K562 (cell line): Measurements from ENCODE around the gene MICOS13. TPM values are rescaled to one million over a fixed set of nuclear protein-coding genes. Genes with fewer than 3 reads are reported as not detected.
A peak's percentile ranks its signal among the peaks of the same experiment; 100 is the strongest.

Experiments used
- ATAC-seq: fragments of 200-7000 bp; cut with Tn5 transposase; 3 replicates; pipeline ENCODE4 v1.9.1; 2020; ENCODE audit warnings: moderate library complexity
- BruUV-seq: library from RNA; stranded (reverse); fragments of 400-500 nt; replicated peaks from 2 replicates; lab custom pipeline; 2021; lab: Mats Ljungman, UMichigan
- CTCF ChIA-PET: fragments of 300-600 bp; formaldehyde crosslinking; extraction: SDS; loops from one replicate; lab custom pipeline; 2021; ENCODE audit warnings: low intra/inter-chr PET ratio; lab: Yijun Ruan, JAX
- POLR2A ChIA-PET: fragments of 300-600, 350-650 bp; sonication (Branson Sonifier 250); formaldehyde crosslinking; extraction: SDS; loops from one replicate; lab custom pipeline; 2021; ENCODE audit warnings: antibody characterized with exemption, inconsistent platforms; lab: Yijun Ruan, JAX
- DNase-seq, 4 experiments: peaks; one replicate each; pipeline versions ENCODE4 v3.0.0 to v3.0.0-alpha.2; 2011 to 2018; ENCODE audit warnings: low spot score in 3 of 4, mixed read lengths in 3 of 4; ENCODE audit errors: extremely low read depth in 1 of 4
- FAIRE-seq: peaks from 2 replicates; lab custom pipeline; 2011; peaks lifted over from hg19 to GRCh38; lab: Jason Lieb, UNC
- H2AFZ ChIP-seq: 2 replicates; pipeline ENCODE4 v1.6.0; 2011; ENCODE audit warnings: low read depth, low read length, control low read depth, inconsistent platforms
- H3K27ac ChIP-seq: fragments of 200-600 bp; 3 replicates; pipeline ENCODE4 v1.8.0; 2011; ENCODE audit warnings: low read depth, mild to moderate bottlenecking, control low read depth, inconsistent platforms, low read length, moderate library complexity, mixed read lengths; ENCODE audit errors: extremely low read depth
- H3K27me3 ChIP-seq, 2 experiments: fragments of 300-600 bp in 1 of 2; 2 replicates in 1 of 2; 3 replicates in 1 of 2; pipeline versions ENCODE4 v1.6.0 to v1.8.0; 2011; ENCODE audit warnings: inconsistent platforms in 2 of 2, low read length in 2 of 2, mild to moderate bottlenecking in 1 of 2, mixed read lengths in 1 of 2, moderate library complexity in 1 of 2; ENCODE audit not compliant: control insufficient read depth in 2 of 2, insufficient read depth in 2 of 2
- H3K36me3 ChIP-seq: fragments of 300-600 bp; 3 replicates; pipeline ENCODE4 v1.8.0; 2011; ENCODE audit warnings: mild to moderate bottlenecking, low read length, inconsistent platforms; ENCODE audit not compliant: control insufficient read depth, insufficient read depth
- H3K4me1 ChIP-seq, 2 experiments: fragments of 200-600 bp in 1 of 2; replicated peaks in 1 of 2; 2 replicates in 1 of 2; 3 replicates in 1 of 2; pipeline versions ENCODE4 v1.5.1 to v1.8.0; 2011; ENCODE audit warnings: inconsistent platforms in 2 of 2, low read length in 2 of 2, mild to moderate bottlenecking in 1 of 2, mixed read lengths in 1 of 2, moderate library complexity in 1 of 2; ENCODE audit not compliant: control insufficient read depth in 2 of 2, insufficient read depth in 2 of 2
- H3K4me2 ChIP-seq: 2 replicates; pipeline ENCODE4 v1.6.1; 2011; ENCODE audit warnings: low read length, control low read depth, inconsistent platforms, mixed read lengths; ENCODE audit not compliant: insufficient read depth
- H3K4me3 ChIP-seq: fragments of 200-600 bp; sonication (generic), shearing (Covaris generic); 2 replicates; pipeline ENCODE4 v1.5.1; 2016; ENCODE audit warnings: control low read depth, inconsistent platforms
- H3K79me2 ChIP-seq: fragments of 200-600 bp; 3 replicates; pipeline ENCODE4 v1.8.0; 2011; ENCODE audit warnings: low read length, inconsistent platforms; ENCODE audit not compliant: control insufficient read depth, insufficient read depth
- H3K9ac ChIP-seq, 2 experiments: 2 replicates each; pipeline versions ENCODE4 v1.6.0 to v1.6.1; 2011; ENCODE audit warnings: low read depth in 2 of 2, low read length in 2 of 2, control low read depth in 1 of 2, inconsistent platforms in 1 of 2, mild to moderate bottlenecking in 1 of 2, mixed read lengths in 1 of 2; ENCODE audit not compliant: insufficient read depth in 1 of 2
- H3K9me1 ChIP-seq: one replicate; pipeline ENCODE4 v1.6.0; 2011; ENCODE audit warnings: inconsistent platforms, mild to moderate bottlenecking, low read length, moderate library complexity; ENCODE audit not compliant: control insufficient read depth, insufficient read depth
- H3K9me3 ChIP-seq: replicated peaks from 2 replicates; pipeline ENCODE4 v1.5.1; 2011; ENCODE audit warnings: low read depth, low read length, inconsistent platforms; ENCODE audit not compliant: control insufficient read depth, insufficient read depth
- H4K20me1 ChIP-seq: replicated peaks from 2 replicates; pipeline ENCODE4 v1.6.1; 2011; ENCODE audit warnings: low read length, inconsistent platforms, mixed read lengths; ENCODE audit not compliant: control insufficient read depth, insufficient read depth
- MBD2 ChIP-seq: sonication (generic); IDR thresholded peaks from 2 replicates; pipeline ENCODE4 v1.6.1; 2016; ENCODE audit warnings: low read depth, borderline replicate concordance
- POLR2G ChIP-seq: fragments of 200-400 bp; formaldehyde crosslinking; IDR thresholded peaks from 2 replicates; pipeline ENCODE4 v1.6.1; 2017; ENCODE audit warnings: low read depth, mild to moderate bottlenecking, antibody characterized with exemption, low read length, moderate library complexity
- RBFOX2 ChIP-seq: fragments of 200-400 bp; formaldehyde crosslinking; IDR thresholded peaks from 2 replicates; pipeline ENCODE4 v1.6.1; 2017; ENCODE audit warnings: low read depth, mild to moderate bottlenecking, low read length, moderate library complexity
- RFX5 ChIP-seq: IDR thresholded peaks from 2 replicates; pipeline ENCODE4 v1.6.1; 2011; ENCODE audit warnings: low read depth, mild to moderate bottlenecking, improper control_type of control experiment, low read length
- WHSC1 ChIP-seq: IDR thresholded peaks from one replicate; pipeline ENCODE4 v1.6.1; 2012; ENCODE audit warnings: low read length, control low read depth, inconsistent platforms
- ZNF282 ChIP-seq: sonication (generic); formaldehyde crosslinking; IDR thresholded peaks from 2 replicates; pipeline ENCODE4 v1.8.1; 2023; ENCODE audit warnings: missing genetic modification reagents
- WGBS: fragments of 100-300 bp; shearing (Covaris generic); methylation state at CpG from one replicate; pipeline ENCODE4 v1.1.6; 2016; ENCODE audit warnings: low coverage, mixed read lengths; ENCODE audit not compliant: insufficient coverage; ENCODE audit errors: missing lambda C conversion rate; 5-methylcytosine and 5-hydroxymethylcytosine counted together
- in situ Hi-C: fragments of 300-500 bp; cut with MboI; formaldehyde crosslinking; loops from 4 replicates; pipeline ENCODE4 v1.15.0; 2018; ENCODE audit warnings: inconsistent platforms, mixed read lengths
- intact Hi-C: fragments of 100-400 bp; cut with micrococcal nuclease; formaldehyde crosslinking; loops from 2 replicates; pipeline ENCODE4 v1.14.2; 2022
- polyA plus RNA-seq, 8 experiments: library from polyadenylated mRNA; depleted of rRNA in 4 of 8; stranded (reverse) in 5 of 8; unstranded in 3 of 8; fragments of >200 nt; fragmentation: Nextera tagmentation in 2 of 8; fragmentation: Illumina TruSeq in 1 of 8; extraction: Ambion mirVana in 2 of 8; extraction: Trizol in 1 of 8; gene quantifications; 2 replicates each; pipeline versions ENCODE4 v1.2.1 to v1.2.3, GENCODE V29; 2011 to 2014; ENCODE audit warnings: inconsistent platforms in 1 of 8, missing spikeins in 1 of 8
- total RNA-seq, 7 experiments: library from RNA; depleted of rRNA in 6 of 7; stranded (reverse); fragments of >200 nt in 6 of 7; fragmentation: Illumina TruSeq in 2 of 7; extraction: Trizol in 2 of 7; gene quantifications; 2 replicates each; pipeline versions ENCODE4 v1.2.1 to v1.2.3, GENCODE V29; 2011 to 2021; ENCODE audit warnings: low replicate concordance in 1 of 7
- TF ChIP-seq, protein P1 (sequence below): fragments of 450-650 bp; formaldehyde crosslinking; IDR thresholded peaks from 2 replicates; pipeline ENCODE4 v1.4.0; 2022; ENCODE audit warnings: missing genetic modification characterization
- TF ChIP-seq, protein P2 (sequence below): sonication (generic); formaldehyde crosslinking; IDR thresholded peaks from 2 replicates; pipeline ENCODE4 v1.8.1; 2023; ENCODE audit warnings: mild to moderate bottlenecking, missing genetic modification reagents
- TF ChIP-seq, protein P3 (sequence below): fragments of 450-650 bp; IDR thresholded peaks from 2 replicates; pipeline ENCODE4 v1.7.0; 2016; ENCODE audit warnings: borderline replicate concordance

Gene MICOS13
- total and polyA plus RNA-seq, 9 of the 15 experiments (the other 6 are each of a cell fraction or from before 2014, with no cell fraction given), result 15.5 to 220 (median 49.4) TPM

DNA sequence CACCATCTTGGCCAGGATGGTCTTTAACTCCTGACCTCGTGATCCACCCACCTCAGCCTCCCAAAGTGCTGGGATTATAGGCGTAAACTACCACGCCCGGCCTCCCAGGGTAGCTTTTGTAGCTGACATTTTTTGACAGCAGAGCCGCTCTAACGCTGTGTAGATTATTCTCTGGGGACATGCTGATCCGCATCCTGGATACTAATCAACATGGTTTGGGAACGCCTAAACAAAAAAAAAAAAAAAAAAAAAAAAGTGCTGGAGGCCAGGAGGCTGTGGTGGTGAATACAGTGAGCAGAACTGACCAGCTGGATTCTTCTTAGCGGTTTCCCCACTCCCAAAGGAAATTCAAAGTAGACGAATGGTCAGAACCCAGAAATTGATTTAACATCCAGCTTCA is 34.5 kb upstream of the MICOS13 start:
- Histone ChIP-seq H3K9me1 (peaks cover 5% of the 10 kb centered on the region), H3K4me3 (no peak overlapping the region), H3K36me3 (peaks cover 78% of the 10 kb centered on the region), H3K79me2 (peaks cover 66% of the 10 kb centered on the region), H3K4me2 (no peak overlapping the region), H3K4me1 (peaks cover 11 to 22% of the 10 kb centered on the region in 2 experiments; a peak in 4 of 5 replicates), H4K20me1 (peaks cover 16% of the 10 kb centered on the region; the same call in 1 of the 2 replicates), H2AFZ (no peak overlapping the region), H3K27me3 (no peaks in the 10 kb centered on the region), H3K9me3 (no peaks in the 10 kb centered on the region), H3K9ac (no peak overlapping the region), H3K27ac (no peak overlapping the region)
- FAIRE-seq, result no peak
- 92% methylated on average over 9 of the region's 10 CpGs for WGBS
- in situ Hi-C loops, result no loop called here
- POLR2A ChIA-PET, result interaction anchor here (0.6 to 2.2 kb wide), 5 partner anchors 9 to 450 kb away, joined by 3 to 12 read pairs (median 3); partner anchors contain the start of gene RPL36
- TF ChIP-seq, protein P1, sequence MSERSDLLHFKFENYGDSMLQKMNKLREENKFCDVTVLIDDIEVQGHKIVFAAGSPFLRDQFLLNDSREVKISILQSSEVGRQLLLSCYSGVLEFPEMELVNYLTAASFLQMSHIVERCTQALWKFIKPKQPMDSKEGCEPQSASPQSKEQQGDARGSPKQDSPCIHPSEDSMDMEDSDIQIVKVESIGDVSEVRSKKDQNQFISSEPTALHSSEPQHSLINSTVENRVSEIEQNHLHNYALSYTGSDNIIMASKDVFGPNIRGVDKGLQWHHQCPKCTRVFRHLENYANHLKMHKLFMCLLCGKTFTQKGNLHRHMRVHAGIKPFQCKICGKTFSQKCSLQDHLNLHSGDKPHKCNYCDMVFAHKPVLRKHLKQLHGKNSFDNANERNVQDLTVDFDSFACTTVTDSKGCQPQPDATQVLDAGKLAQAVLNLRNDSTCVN (CRISPR knock-in tag), result no peak
- TF ChIP-seq RBFOX2, result peak; percentile 24; the same call in 1 of the 2 replicates
- CTCF ChIA-PET, result no interaction called here
- ATAC-seq, result no peak
- BruUV-seq, result no TSS peak
- intact Hi-C loops, result no loop called here
- DNase-seq, result peak in 1 of 4 experiments; percentile 8

DNA sequence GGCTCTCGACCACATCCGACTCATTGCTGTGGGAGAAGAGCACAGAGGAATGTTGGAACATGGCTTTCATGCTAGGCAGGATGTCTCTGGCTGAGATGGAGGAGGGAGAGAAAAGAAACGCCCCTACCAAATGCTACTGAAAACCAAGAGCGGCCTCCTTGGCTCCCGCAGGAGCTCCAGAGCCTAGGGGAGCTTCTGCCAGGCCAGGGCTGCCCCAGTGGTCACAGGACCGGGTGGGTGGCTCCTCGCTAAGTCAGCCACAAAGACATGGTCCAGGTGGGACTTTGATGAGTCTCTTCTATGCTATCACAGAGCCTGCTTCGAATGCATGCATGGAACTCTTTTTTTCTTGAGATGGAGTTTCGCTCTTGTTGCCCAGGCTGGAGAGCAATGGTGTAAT is 32.9 kb upstream of the MICOS13 start:
- ATAC-seq (no peak), FAIRE-seq (no peak), DNase-seq (peak in 1 of 4 experiments; percentile 3)
- H3K4me3 ChIP-seq, result no peak overlapping the region
- POLR2A ChIA-PET, result interaction anchor here (0.6 to 3.9 kb wide), 8 partner anchors 8 to 267 kb away, joined by 3 to 15 read pairs (median 4); partner anchors contain the start of genes DUS3L and RPL36
- H2AFZ ChIP-seq, result no peak overlapping the region
- no TSS peak for BruUV-seq
- H3K4me1 ChIP-seq, result peaks cover 11 to 18% of the 10 kb centered on the region in 2 experiments; a peak in 4 of 5 replicates
- peaks cover 5% of the 10 kb centered on the region for H3K9me1 ChIP-seq
- peaks cover 16% of the 10 kb centered on the region; the same call in 1 of the 2 replicates for H4K20me1 ChIP-seq
- H3K9ac ChIP-seq, result no peak overlapping the region
- H3K79me2 ChIP-seq, result peaks cover 50% of the 10 kb centered on the region
- H3K9me3 ChIP-seq, result no peaks in the 10 kb centered on the region
- CTCF ChIA-PET, result no interaction called here
- H3K4me2 ChIP-seq, result no peak overlapping the region
- intact Hi-C loops (no loop called here), in situ Hi-C loops (no loop called here)
- peaks cover 86% of the 10 kb centered on the region for H3K36me3 ChIP-seq
- no peaks in the 10 kb centered on the region for H3K27me3 ChIP-seq
- H3K27ac ChIP-seq, result no peak overlapping the region
- 95% methylated on average over 9 of the region's 9 CpGs for WGBS
- TF ChIP-seq ZNF282 (CRISPR knock-in tag) (no peak), WHSC1 (no peak), RFX5 (no peak), POLR2G (peak; percentile 61), MBD2 (no peak), RBFOX2 (peak; percentile 52; the same call in 1 of the 2 replicates)
- TF ChIP-seq, protein P2, sequence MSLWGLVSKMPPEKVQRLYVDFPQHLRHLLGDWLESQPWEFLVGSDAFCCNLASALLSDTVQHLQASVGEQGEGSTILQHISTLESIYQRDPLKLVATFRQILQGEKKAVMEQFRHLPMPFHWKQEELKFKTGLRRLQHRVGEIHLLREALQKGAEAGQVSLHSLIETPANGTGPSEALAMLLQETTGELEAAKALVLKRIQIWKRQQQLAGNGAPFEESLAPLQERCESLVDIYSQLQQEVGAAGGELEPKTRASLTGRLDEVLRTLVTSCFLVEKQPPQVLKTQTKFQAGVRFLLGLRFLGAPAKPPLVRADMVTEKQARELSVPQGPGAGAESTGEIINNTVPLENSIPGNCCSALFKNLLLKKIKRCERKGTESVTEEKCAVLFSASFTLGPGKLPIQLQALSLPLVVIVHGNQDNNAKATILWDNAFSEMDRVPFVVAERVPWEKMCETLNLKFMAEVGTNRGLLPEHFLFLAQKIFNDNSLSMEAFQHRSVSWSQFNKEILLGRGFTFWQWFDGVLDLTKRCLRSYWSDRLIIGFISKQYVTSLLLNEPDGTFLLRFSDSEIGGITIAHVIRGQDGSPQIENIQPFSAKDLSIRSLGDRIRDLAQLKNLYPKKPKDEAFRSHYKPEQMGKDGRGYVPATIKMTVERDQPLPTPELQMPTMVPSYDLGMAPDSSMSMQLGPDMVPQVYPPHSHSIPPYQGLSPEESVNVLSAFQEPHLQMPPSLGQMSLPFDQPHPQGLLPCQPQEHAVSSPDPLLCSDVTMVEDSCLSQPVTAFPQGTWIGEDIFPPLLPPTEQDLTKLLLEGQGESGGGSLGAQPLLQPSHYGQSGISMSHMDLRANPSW (CRISPR knock-in tag), result no peak
- TF ChIP-seq, protein P3, sequence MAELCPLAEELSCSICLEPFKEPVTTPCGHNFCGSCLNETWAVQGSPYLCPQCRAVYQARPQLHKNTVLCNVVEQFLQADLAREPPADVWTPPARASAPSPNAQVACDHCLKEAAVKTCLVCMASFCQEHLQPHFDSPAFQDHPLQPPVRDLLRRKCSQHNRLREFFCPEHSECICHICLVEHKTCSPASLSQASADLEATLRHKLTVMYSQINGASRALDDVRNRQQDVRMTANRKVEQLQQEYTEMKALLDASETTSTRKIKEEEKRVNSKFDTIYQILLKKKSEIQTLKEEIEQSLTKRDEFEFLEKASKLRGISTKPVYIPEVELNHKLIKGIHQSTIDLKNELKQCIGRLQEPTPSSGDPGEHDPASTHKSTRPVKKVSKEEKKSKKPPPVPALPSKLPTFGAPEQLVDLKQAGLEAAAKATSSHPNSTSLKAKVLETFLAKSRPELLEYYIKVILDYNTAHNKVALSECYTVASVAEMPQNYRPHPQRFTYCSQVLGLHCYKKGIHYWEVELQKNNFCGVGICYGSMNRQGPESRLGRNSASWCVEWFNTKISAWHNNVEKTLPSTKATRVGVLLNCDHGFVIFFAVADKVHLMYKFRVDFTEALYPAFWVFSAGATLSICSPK, result no peak
